PC-3 (cell line): Measurements from ENCODE around the gene DMGDH. TPM values are rescaled to one million over a fixed set of nuclear protein-coding genes. Genes with fewer than 3 reads are reported as not detected.

Experiments used
- ATAC-seq: fragments of 200-7000 bp; cut with Tn5 transposase; 2 replicates; pipeline ENCODE4 v1.9.1; 2020; ENCODE audit warnings: mild to moderate bottlenecking, moderate library complexity
- BruUV-seq: library from RNA; stranded (reverse); fragments of 400-500 nt; replicated peaks from 2 replicates; lab custom pipeline; 2021; lab: Mats Ljungman, UMichigan
- CTCF ChIA-PET: fragments of 300-600 bp; sonication (Branson Sonifier 250); formaldehyde crosslinking; loops from one replicate; lab custom pipeline; 2022; ENCODE audit warnings: antibody characterized with exemption; lab: Charles Lee
- POLR2A ChIA-PET: fragments of 300-600 bp; sonication (Branson Sonifier 250); formaldehyde crosslinking; loops from one replicate; lab custom pipeline; 2022; ENCODE audit warnings: antibody characterized with exemption; ENCODE audit not compliant: unreplicated experiment; lab: Charles Lee
- DNase-seq: peaks from one replicate; pipeline ENCODE4 v3.0.0-alpha.2; 2015
- H2AFZ ChIP-seq: fragments of 300-600 bp; sonication (generic); 2 replicates; pipeline ENCODE4 v1.6.0; 2016; ENCODE audit warnings: antibody characterized with exemption, low read length
- H3F3A ChIP-seq: fragments of 300-600 bp; sonication (generic); one replicate; pipeline ENCODE4 v1.6.0; 2017; ENCODE audit warnings: antibody characterized with exemption, low read length, control low read depth, mild to moderate bottlenecking; ENCODE audit not compliant: unreplicated experiment
- H3K27ac ChIP-seq: fragments of 300-600 bp; sonication (generic); 2 replicates; pipeline ENCODE4 v1.5.1; 2016; ENCODE audit warnings: mild to moderate bottlenecking, low read length
- H3K27me3 ChIP-seq: fragments of 300-600 bp; sonication (generic); 2 replicates; pipeline ENCODE4 v1.6.1; 2016; ENCODE audit warnings: low read length, mixed read lengths
- H3K36me3 ChIP-seq: fragments of 300-600 bp; sonication (generic); 2 replicates; pipeline ENCODE4 v1.6.1; 2016; ENCODE audit warnings: low read depth, mixed run types, low read length, mixed read lengths
- H3K4me1 ChIP-seq: fragments of 300-600 bp; sonication (generic); 2 replicates; pipeline ENCODE4 v1.5.1; 2016; ENCODE audit warnings: low read length; ENCODE audit not compliant: insufficient read depth
- H3K4me2 ChIP-seq: fragments of 300-600 bp; sonication (generic); 2 replicates; pipeline ENCODE4 v1.6.0; 2016; ENCODE audit warnings: low read length
- H3K4me3 ChIP-seq: fragments of 300-600 bp; sonication (generic); 2 replicates; pipeline ENCODE4 v1.5.1; 2016; ENCODE audit warnings: mild to moderate bottlenecking, low read length, mixed read lengths
- H3K79me2 ChIP-seq: fragments of 300-600 bp; sonication (generic); 2 replicates; pipeline ENCODE4 v1.6.1; 2017; ENCODE audit warnings: low read length, mixed read lengths
- H3K9ac ChIP-seq: fragments of 300-600 bp; sonication (generic); 2 replicates; pipeline ENCODE4 v1.6.0; 2016; ENCODE audit warnings: mild to moderate bottlenecking, low read length
- H3K9me2 ChIP-seq: fragments of 300-600 bp; sonication (generic); replicated peaks from 2 replicates; pipeline ENCODE4 v1.6.1; 2016; ENCODE audit warnings: mixed run types, low read length, mixed read lengths
- H3K9me3 ChIP-seq: fragments of 300-600 bp; sonication (generic); 2 replicates; pipeline ENCODE4 v1.6.1; 2016; ENCODE audit warnings: low read length, mixed read lengths
- H4K20me1 ChIP-seq: fragments of 300-600 bp; sonication (generic); 2 replicates; pipeline ENCODE4 v1.6.1; 2016; ENCODE audit warnings: low read length, mixed read lengths
- CTCF ChIP-seq: fragments of 300-600 bp; sonication (generic); conservative IDR thresholded peaks from 2 replicates; pipeline ENCODE4 v1.5.1; 2017; ENCODE audit warnings: antibody characterized with exemption, low read depth, mild to moderate bottlenecking, low read length
- EZH2 ChIP-seq: fragments of 300-600 bp; sonication (generic); IDR thresholded peaks from one replicate; pipeline ENCODE4 v1.6.1; 2017; ENCODE audit warnings: antibody characterized with exemption, mild to moderate bottlenecking, low read length; ENCODE audit not compliant: unreplicated experiment
- EZH2phosphoT487 ChIP-seq: fragments of 300-600 bp; sonication (generic); IDR thresholded peaks from 2 replicates; pipeline ENCODE4 v1.6.1; 2018; ENCODE audit warnings: mild to moderate bottlenecking, antibody characterized with exemption, low read length, borderline replicate concordance
- intact Hi-C: fragments of 100-400 bp; cut with micrococcal nuclease; formaldehyde crosslinking; loops from 2 replicates; pipeline ENCODE4 v1.9.0; 2023
- total RNA-seq: library from RNA; depleted of rRNA; stranded (reverse); fragments of >200 nt; gene quantifications from 2 replicates; pipeline ENCODE4 v1.2.3, GENCODE V29; 2014

Gene DMGDH
- total RNA-seq, 1 experiment from 2014 or later: not detected

DNA sequence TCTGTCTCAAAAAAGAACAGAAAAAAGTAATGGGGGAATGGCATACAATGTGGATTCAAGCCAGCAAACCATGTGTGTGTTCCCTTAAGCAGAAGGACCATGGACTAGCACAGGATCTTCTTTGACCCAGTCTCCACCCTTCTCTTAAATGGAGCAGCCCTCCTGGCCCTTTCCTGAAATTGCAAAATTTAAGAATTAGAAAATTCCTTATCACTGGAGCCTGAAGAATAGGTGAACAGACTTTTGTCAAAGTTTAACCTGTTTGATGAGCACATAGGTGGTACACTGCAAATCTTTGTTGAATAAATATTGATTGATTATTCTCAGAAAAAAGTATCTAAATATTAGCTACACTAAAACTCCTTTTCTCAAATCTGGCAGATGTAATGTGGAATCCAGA, 12.6 kb downstream of the DMGDH start:
- no peaks in the 10 kb centered on the region for H3K9me3 ChIP-seq
- no peak overlapping the region for H3K4me2 ChIP-seq
- ChIA-PET POLR2A (no interaction called here), CTCF (no interaction called here)
- no peak overlapping the region for H2AFZ ChIP-seq
- no peaks in the 10 kb centered on the region for H3K79me2 ChIP-seq
- H3K9ac ChIP-seq: no peak overlapping the region
- no TSS peak for BruUV-seq
- no peak overlapping the region for H3K27ac ChIP-seq
- no peak for ATAC-seq
- no peaks in the 10 kb centered on the region for H3K4me1 ChIP-seq
- TF ChIP-seq CTCF (no peak), EZH2phosphoT487 (no peak), EZH2 (no peak)
- H3K4me3 ChIP-seq: no peak overlapping the region
- DNase-seq: no peak
- intact Hi-C loops: no loop called here
- H3K27me3 ChIP-seq: no peaks in the 10 kb centered on the region
- no peaks in the 10 kb centered on the region for H4K20me1 ChIP-seq
- H3K36me3 ChIP-seq: no peaks in the 10 kb centered on the region
- no peaks in the 10 kb centered on the region for H3K9me2 ChIP-seq
- no peaks in the 10 kb centered on the region for H3F3A ChIP-seq

- H3K79me2 ChIP-seq: no peaks in the 10 kb centered on the region
- no peak overlapping the region for H3K4me3 ChIP-seq
- ChIA-PET CTCF (no interaction called here), POLR2A (no interaction called here)
- H3K27ac ChIP-seq: no peak overlapping the region
- ATAC-seq (no peak), DNase-seq (no peak)
- TF ChIP-seq EZH2phosphoT487: no peak
- TF ChIP-seq CTCF: no peak
- TF ChIP-seq EZH2: no peak
- no peaks in the 10 kb centered on the region for H3F3A ChIP-seq
- H3K4me2 ChIP-seq: no peak overlapping the region
- no TSS peak for BruUV-seq
- H3K9ac ChIP-seq: no peak overlapping the region
- H2AFZ ChIP-seq: no peak overlapping the region
- no peaks in the 10 kb centered on the region for H3K27me3 ChIP-seq
- no peaks in the 10 kb centered on the region for H4K20me1 ChIP-seq
- no peaks in the 10 kb centered on the region for H3K9me3 ChIP-seq
- no peaks in the 10 kb centered on the region for H3K9me2 ChIP-seq
- no peaks in the 10 kb centered on the region for H3K36me3 ChIP-seq
- intact Hi-C loops: no loop called here
- H3K4me1 ChIP-seq: no peaks in the 10 kb centered on the region
Observed at GRCh38 chr5:79055017-79055416, 14.5 kb downstream of the DMGDH start.

- no TSS peak for BruUV-seq
- no peak overlapping the region for H3K9ac ChIP-seq
- H3K79me2 ChIP-seq: no peaks in the 10 kb centered on the region
- no peaks in the 10 kb centered on the region for H3K36me3 ChIP-seq
- ATAC-seq (no peak), DNase-seq (no peak)
- no peaks in the 10 kb centered on the region for H3F3A ChIP-seq
- no peak overlapping the region for H3K27ac ChIP-seq
- no peak overlapping the region for H3K4me3 ChIP-seq
- no peak overlapping the region for H2AFZ ChIP-seq
- H3K27me3 ChIP-seq: no peaks in the 10 kb centered on the region
- no peak overlapping the region for H3K4me2 ChIP-seq
- intact Hi-C loops: no loop called here
- ChIA-PET POLR2A (no interaction called here), CTCF (no interaction called here)
- H3K4me1 ChIP-seq: no peaks in the 10 kb centered on the region
- TF ChIP-seq CTCF (no peak), EZH2phosphoT487 (no peak), EZH2 (no peak)
- no peaks in the 10 kb centered on the region for H4K20me1 ChIP-seq
- H3K9me3 ChIP-seq: no peaks in the 10 kb centered on the region
- H3K9me2 ChIP-seq: no peaks in the 10 kb centered on the region
Observed at GRCh38 chr5:79053321-79053720, 16.2 kb downstream of the DMGDH start.
